Astrocyte of the spinal cord (primary cell): ENCODE results near the gene RHAG.
"Not testable (repeated sequence)": the region's sequence is repeated elsewhere in the genome, so short reads cannot be mapped to it uniquely, and the experiment has no call there.

Source experiments
- DNase-seq: peaks from one replicate; pipeline ENCODE4 v3.0.0; 2011; ENCODE audit warnings: low read depth, low spot score
- H3K4me3 ChIP-seq: 2 replicates; pipeline ENCODE4 v1.5.1; 2011; ENCODE audit warnings: low read depth, mild to moderate bottlenecking, low read length, moderate library complexity
- in situ Hi-C: cut with HindIII; loops from 2 replicates; pipeline ENCODE4 v1.10.0; 2017; ENCODE audit warnings: low sequenced_read_pairs
- TF ChIP-seq, protein P1 (sequence below): IDR thresholded peaks from 2 replicates; pipeline ENCODE4 v1.5.1; 2012; ENCODE audit warnings: low read depth, mild to moderate bottlenecking, low read length, inconsistent platforms

RHAG gene

DNA sequence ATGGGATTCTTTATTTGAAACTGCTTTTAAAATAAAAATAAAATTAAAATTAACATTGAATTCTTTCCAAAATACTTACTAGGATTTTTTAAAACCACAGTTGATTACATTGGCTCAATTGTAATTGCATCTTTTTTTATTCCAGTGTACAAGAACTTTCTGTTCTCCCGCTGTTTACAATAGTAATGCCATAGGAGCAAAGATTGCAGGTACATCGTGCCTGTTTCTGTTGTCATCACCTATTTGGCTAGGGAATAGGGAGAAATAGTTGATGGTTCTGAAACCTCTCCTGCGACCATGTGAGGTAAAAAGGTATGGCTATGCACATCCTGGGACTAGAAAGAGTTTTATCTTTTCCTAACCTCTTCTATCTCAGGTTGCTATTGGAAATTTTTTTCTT lies 28.2 kb upstream of the RHAG start:
- no peak overlapping the region for H3K4me3 ChIP-seq
- TF ChIP-seq, protein P1, sequence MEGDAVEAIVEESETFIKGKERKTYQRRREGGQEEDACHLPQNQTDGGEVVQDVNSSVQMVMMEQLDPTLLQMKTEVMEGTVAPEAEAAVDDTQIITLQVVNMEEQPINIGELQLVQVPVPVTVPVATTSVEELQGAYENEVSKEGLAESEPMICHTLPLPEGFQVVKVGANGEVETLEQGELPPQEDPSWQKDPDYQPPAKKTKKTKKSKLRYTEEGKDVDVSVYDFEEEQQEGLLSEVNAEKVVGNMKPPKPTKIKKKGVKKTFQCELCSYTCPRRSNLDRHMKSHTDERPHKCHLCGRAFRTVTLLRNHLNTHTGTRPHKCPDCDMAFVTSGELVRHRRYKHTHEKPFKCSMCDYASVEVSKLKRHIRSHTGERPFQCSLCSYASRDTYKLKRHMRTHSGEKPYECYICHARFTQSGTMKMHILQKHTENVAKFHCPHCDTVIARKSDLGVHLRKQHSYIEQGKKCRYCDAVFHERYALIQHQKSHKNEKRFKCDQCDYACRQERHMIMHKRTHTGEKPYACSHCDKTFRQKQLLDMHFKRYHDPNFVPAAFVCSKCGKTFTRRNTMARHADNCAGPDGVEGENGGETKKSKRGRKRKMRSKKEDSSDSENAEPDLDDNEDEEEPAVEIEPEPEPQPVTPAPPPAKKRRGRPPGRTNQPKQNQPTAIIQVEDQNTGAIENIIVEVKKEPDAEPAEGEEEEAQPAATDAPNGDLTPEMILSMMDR, result no peak
- no peak for DNase-seq
- in situ Hi-C loops, result no loop called here

GRCh38 chr6:49664054-49664453 lies 27.4 kb upstream of the RHAG start:
- in situ Hi-C loops, DNase-seq, H3K4me3 ChIP-seq: not testable (repeated sequence)

GRCh38 chr6:49662892-49663261 lies 26.2 kb upstream of the RHAG start:
- H3K4me3 ChIP-seq, result no peak overlapping the region
- TF ChIP-seq, protein P1, result no peak
- in situ Hi-C loops, result no loop called here

DNA sequence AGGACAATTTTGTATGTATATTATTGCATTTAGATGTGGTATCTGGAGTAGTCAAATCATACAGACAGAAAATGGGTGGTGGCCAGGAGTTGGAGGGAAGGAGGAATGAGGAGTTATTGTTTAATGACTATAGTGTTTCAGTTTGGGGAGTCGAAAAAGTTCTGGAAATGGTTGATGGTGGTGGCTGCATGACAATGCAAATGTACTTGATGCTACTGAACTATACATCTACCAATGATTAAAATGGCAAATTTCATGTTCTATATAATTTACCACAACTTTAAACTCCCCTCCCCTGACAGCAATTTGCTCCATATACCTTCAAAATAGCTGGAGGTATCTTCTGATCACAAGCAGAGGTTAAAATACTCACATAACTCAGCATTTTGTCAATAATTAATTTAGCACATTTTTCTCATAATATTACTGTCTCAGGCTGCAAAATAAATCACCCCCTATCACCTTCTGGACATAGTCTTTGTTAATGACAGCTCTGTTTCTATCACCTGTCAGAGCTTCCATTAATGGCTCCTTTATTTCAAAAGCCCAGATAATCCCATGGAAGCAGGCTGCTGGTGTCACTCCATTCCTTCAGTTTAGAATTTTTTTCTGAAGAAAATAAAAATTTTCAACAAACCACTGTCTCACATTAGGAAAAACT lies 25.7 kb upstream of the RHAG start:
- no peak for DNase-seq
- TF ChIP-seq, protein P1, result no peak
- in situ Hi-C loops, result no loop called here
- no peak overlapping the region for H3K4me3 ChIP-seq

More at GRCh38 chr6:49662892-49663261, 26.2 kb upstream of the RHAG start:
- DNase-seq, result no peak

DNA sequence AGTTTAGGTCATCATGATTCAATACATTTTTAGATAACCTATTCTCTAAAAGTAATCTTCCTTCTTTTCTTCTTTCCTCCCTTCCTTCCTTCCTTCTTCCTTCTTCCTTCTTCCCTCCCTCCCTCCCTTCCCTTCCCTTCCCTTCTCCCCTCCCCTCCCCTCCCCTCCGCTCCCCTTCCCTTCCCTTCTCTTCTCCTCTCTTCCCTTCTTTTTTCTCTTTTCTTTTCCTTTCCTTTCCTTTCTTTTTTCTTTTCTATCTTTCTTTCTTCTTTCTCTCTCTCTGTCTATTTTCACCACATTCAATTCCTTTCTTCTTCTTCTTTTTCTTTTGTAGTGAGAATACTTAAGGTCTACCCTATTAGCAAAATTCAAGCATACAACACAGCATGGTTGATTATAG lies 17.3 kb upstream of the RHAG start:
- H3K4me3 ChIP-seq, result no peak overlapping the region
- in situ Hi-C loops, result no loop called here
- DNase-seq, result no peak
- TF ChIP-seq, protein P1, result no peak

DNA sequence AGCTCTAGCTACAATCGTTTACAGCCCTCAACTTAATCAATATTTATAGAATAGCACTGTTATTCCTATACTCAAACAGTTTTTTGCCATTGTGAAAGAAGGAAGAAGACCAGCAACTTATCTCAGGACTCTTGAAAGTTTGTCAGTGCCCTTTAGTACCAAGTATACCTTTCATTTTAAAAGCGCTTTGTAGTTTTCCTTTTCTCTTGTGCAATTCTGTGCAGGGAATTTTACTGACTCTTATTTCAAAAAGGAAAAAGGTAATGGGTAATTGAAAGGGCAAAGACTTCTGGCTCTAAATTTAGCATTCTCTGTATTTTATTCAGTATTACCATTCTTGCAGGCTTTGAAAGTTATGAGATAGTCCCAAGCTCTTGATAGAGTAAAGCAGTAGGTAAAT lies 16.8 kb upstream of the RHAG start:
- no peak overlapping the region for H3K4me3 ChIP-seq
- DNase-seq, result no peak
- TF ChIP-seq, protein P1, result no peak
- in situ Hi-C loops, result no loop called here

DNA sequence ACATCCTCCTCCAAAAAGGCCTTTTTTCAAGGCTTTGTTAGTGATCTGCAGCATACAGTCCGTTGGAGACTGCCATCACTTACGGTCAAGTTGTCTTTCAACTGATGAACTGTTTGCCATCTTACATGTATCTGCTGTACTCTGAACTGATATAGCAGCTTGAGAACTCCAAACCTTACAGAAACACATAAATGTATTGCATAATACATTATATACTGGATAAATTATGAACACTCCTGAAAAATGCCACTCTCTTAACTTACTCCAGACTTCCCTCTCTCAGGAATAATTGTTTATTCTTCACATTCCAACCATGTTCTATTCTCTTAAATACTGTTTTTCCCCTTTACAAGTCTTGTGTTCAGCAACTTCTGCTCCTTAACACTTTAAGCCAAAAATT lies 14.6 kb upstream of the RHAG start:
- TF ChIP-seq, protein P1, result no peak
- DNase-seq, result no peak
- in situ Hi-C loops, result no loop called here
- no peak overlapping the region for H3K4me3 ChIP-seq
